ENCODE results near the gene SLC7A1.

The SLC7A1 gene

DNA sequence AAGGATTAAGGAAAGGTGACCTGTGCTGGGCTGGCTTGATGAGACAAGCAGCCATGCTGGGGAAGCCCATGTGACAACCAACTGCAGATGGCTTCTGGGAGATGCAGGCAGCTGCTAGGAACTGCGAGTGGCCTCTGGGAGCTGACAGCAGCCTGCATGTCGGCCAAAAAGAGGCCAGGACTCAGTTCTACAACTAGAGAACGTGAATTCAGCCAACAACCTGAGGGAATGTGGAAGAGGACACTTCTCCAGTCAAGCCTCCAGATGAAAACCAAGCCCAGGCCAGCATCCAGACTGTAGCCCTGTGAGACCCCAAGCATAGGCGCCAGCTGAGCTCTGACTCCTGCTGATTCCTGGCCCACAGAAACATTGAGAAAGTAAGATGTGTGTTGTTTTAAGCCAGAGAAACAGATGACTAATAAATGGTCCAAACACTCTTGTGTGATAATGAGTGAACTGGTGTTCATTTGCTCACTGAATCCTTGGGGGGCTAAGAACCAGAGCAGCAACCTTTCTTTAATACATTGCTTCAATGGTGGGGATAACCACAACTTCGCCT, 45.0 kb downstream of the SLC7A1 start:
- DNase-seq, result no peak

DNA sequence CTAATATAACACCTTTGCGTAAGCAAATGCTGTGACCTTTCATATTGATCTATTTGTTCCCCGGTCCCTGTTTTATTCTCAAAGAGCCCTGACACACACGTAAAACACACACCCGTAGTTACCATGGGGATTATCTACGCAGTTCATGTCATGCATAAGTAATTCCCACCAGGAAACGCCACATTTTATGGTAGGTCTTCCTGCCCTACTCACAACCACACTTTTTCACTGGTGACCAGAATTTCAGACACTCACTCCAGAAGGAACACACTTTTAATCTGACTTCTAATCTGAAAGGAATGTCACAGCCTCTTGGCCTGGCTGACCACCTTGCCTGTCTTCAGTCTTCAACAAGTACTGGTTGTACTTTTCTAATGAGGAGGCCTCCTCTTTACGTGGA, 46.8 kb downstream of the SLC7A1 start:
- DNase-seq, result no peak

DNA sequence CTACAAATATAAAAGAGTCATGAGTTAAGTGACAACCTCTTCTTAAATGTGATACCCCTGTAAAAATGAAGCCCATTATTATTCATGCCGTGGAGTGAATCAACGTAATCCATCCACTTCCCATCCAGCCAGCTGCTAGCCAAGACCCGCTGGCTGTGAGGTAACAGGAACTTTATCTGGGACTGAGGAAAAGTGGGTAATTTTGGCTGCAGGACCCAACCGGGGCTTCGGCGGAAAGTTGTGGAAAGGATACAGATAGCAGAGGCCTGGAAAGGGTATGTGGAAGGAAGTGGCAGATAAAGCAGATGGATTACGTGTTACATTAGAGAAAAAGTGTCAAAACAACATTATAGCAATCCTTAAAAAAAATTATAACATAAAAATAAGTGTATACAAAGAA, 48.3 kb downstream of the SLC7A1 start:
- no peak for DNase-seq

DNA sequence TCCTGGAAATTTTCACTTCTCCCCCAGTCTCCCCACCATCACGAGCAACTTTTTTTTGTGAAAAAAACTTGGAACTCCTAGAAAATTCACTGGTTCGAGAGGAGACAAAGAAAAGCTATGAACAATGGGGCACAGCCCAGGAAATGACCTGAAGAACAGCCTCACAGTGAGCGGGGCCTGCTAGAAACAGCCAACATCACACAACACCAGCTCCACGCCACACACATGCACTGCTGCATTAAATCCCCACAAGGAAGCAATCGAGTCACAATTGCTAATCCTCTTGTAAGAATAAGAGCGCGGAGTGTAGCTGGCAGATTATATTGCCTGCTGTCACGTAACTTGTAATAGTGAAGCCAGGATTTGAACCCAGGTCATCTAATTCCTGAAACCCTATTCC, 48.8 kb downstream of the SLC7A1 start:
- DNase-seq, result no peak

GRCh38 chr13:29545988-29546387, 49.5 kb downstream of the SLC7A1 start:
- no peak for DNase-seq

DNA sequence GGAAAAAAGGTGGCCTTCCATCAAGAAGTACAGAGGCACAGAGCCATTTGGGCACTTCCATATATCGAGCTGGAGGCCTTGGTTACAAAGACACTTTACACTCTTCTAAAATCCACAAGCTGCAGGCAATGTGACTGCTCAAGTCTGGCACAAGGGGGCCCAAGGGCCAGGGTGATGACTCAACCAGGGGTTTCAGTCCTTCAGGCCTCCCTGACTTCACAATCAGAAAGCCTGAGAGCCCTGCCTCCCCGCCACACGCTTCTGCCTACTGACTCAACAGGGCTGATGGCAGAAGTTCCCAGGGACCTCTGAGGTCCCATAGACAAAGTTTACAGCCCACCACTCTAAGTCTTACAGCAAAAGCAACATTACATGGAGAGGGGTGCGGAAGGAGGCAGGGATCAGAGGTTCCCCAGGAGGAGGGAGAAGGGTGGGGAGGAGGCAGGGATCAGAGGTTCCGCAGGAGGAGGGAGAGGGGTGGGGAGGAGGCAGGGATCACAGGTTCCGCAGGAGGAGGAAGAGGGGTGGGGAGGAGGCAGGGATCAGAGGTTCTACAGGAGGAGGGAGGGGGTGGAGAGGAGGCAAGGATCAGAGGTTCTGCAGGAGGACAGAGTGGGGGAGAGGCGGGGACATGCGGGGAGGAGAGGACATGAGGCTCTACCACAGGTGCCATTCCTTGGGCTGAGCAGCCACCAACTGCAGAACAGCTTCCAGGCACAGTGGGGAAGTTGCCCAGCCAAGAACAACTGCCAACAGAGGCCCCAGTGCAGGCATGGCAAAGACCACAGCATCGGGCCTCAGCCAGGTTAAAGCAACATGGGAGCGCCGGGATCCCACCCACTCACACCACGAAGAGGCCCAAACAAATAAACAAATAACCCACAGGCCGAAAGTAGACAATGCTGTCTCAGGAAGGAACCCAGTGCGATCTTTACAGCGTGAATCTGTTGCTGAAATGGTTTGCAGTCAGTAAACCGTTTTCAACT, 52.0 kb downstream of the SLC7A1 start:
- peak; percentile 29 for DNase-seq

DNA sequence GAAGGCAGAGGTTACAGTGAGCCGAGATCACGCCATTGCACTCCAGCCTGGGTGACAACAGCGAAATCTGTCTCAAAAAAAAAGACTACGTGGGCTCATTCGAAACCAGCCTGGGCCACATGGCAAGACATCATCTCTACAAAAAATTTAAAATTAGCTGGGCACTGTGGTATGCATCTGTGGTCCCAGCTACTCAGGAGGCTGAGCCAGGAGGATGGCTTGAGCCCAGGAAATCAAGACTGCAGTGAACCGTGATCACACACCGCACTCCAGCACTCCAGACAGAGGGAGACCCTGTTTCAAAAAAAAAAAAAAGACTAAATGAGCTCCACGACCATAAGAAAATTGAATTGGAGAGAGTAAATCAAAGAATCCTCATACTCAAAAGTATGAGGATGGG, 53.1 kb downstream of the SLC7A1 start:
- DNase-seq, result no peak

- DNase-seq, result no peak
These were observed 54.1 kb downstream of the SLC7A1 start for GRCh38 chr13:29541400-29541799.

GRCh38 chr13:29540799-29541198, 54.7 kb downstream of the SLC7A1 start:
- no peak for DNase-seq

GRCh38 chr13:29540334-29540733, 55.2 kb downstream of the SLC7A1 start:
- no peak for DNase-seq

DNA sequence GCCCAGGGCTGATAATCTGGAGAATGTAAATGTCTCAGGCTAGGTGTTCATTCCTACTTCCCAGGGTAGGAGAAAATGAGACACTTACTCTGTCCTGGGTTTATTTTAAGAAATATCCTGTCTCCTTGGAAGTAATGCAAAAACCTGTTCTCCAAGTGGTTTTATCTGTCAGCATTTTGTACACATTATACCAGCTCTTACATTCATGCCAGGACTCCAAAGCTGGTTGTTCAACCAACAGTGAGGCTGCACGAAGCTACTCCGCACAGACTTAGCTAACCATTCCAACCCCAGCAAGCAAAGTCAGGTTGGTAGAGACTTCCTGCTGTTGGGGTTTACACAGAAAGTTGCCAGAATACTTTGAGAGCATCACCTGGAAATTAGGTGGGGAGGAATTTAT, 55.6 kb downstream of the SLC7A1 start:
- no peak for DNase-seq

DNA sequence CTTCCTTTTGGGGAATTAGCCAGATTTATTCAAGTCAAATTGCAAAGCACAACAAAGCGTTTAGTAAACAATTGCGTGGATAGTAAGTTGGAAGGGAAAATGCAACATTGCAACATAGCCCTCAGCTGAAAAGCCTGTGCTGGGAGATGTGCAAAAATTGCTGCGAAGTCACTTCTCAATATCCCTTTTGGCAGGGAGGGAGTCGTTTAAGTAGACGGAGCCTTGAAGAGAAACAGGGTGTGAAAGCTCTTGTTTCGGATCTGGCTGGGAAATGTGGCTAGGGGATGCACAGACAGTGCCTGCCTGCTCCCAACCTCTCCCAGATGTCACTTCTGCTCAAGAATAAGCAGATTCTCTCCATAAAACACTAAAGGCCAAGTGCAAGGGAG, 56.8 kb downstream of the SLC7A1 start:
- no peak for DNase-seq

DNA sequence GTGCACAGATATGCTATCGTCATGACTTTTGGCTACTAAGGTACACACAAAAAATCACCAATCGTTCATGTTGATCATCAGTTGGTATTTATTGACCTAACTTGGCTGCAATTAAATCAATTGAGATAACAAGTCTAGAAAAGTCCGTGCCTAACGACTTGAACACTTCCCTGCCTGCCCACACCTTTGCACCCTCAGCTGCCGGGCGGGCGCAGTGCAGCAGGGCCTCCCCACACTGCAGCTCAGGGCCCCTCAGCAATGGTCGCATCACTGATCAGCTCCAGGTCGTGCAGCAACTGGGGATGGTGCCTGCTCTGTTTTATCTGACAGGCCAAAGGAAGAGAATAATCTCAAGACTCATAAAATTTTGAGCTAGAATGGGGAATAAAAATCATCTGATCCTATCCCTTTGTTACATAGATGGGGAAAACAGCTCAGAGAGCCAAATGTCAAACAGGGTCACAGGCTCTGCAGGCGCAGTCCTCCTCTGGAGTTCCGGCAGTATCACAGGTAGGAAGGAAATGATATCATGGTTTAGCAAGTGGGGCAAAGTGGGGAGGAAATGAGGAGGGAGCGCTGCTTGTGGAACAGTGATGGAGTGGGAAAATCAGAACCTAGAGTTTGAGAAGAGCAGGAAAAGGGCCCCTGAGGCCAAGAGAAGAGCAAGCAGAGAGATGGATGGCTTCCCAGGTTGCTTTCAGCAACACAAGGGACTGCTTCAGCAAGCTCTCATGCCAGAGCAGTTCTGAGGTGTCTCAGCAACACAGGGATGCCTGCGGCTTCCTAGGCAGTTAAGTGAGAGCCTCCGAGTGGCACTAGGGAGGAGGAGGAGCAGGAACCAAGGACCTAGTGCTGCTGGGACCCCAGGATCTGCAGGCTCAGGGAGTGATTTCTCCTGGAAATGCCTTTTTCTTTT, 57.5 kb downstream of the SLC7A1 start:
- no peak for DNase-seq

DNA sequence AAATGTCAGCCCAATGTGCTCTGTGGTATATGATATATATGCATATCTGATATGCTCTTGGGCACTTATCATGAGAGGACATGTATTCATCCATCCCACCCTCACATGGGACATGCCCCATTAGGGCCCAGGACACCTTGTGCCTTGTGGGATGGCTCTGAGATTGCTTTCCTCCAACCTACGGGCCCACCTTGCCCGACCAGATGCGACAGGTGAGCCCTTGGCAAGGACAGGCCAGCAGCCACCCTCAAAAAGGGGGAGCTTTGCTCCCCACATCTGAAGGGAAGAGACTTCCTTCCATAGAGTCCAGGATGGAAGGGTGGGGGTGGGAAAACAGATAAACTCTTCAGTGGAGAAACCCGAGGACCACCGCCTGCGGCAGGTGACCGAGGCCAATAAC, 58.6 kb downstream of the SLC7A1 start:
- no peak for DNase-seq

DNA sequence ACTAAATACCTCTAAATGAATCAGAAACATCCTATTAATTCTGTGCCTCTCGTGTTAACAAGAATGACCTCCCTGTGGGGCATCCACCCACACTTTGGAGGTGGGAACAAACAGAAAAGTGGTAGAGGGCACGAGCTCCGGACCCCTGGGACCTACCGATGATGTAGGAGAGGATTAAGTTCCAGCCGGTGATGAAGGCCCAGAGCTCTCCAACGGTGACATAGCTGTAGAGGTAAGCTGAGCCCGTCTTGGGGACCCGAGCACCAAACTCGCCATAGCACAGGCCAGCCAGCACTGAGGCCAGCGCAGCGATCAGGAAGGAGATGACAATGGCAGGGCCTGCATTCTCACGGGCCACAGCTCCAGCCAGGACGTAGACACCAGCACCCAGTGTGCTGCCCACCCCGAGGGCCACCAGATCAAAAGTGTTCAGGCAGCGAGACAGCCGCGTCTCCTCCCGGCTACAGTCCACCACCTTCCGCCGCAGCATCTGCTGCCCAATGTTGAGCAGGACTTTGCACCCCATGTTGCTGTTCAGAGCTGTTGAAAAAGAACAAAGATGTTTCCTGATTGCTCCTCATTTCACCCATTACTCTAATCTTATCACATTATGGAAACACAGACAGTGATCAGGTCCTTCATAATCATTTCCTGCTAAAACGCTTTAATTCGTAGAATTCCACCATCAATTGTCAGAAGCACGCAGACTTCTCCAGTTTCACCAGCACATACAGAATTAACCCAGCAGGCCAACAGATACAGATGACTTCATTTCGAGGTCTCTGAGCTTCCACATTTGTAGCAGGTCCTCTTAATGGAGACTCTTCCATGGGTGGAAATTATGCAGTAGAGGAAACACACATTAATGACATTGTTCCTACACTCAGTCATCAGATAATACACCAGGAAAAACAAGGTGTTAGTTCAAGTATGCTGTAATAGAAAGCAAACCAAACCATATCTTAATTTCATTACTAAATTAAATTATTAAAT, 59.5 kb downstream of the SLC7A1 start:
- no peak for DNase-seq

- DNase-seq, result no peak
These were observed 61.4 kb downstream of the SLC7A1 start for GRCh38 chr13:29534083-29534482.

- no peak for DNase-seq
These were observed 62.7 kb downstream of the SLC7A1 start for GRCh38 chr13:29532821-29533220.

GRCh38 chr13:29532116-29532515, 63.4 kb downstream of the SLC7A1 start:
- DNase-seq, result no peak

DNA sequence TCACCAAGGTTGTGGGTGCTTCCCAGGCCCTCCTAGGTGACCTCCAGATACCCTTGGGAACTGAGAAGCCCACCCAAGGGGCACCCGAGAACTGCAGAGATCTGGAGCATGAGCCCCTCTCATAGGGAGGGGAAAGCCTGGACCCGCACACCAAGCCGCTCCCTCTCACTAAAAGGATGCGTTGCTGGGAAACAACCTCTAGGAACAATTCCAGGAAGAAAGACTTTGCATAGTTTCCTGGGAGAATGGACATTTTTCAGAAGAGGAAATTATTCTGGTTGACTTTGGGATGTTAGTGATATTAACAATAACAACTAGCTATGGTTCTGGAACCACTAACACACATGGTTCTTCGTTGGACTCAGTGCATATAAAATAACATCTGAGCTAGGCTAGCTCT, 64.6 kb downstream of the SLC7A1 start:
- DNase-seq, result no peak

- no peak for DNase-seq
These were observed 65.7 kb downstream of the SLC7A1 start for GRCh38 chr13:29529754-29530153.

- no peak for DNase-seq
These were observed 67.6 kb downstream of the SLC7A1 start for GRCh38 chr13:29527916-29528315.

GRCh38 chr13:29527511-29527910, 68.0 kb downstream of the SLC7A1 start:
- DNase-seq, result no peak
